HG03342 (cell line): ENCODE data around the gene CEP112.
"Not testable (repeated sequence)": the region's sequence is repeated elsewhere in the genome, so short reads cannot be mapped to it uniquely, and the experiment has no call there.

ENCODE experiments used
- ATAC-seq: cut with Tn5 transposase; IDR thresholded peaks from one replicate; pipeline ENCODE4 v1.9.1; 2021; ENCODE audit warnings: mild to moderate bottlenecking, moderate library complexity; ENCODE audit not compliant: unreplicated experiment

CEP112 gene

DNA sequence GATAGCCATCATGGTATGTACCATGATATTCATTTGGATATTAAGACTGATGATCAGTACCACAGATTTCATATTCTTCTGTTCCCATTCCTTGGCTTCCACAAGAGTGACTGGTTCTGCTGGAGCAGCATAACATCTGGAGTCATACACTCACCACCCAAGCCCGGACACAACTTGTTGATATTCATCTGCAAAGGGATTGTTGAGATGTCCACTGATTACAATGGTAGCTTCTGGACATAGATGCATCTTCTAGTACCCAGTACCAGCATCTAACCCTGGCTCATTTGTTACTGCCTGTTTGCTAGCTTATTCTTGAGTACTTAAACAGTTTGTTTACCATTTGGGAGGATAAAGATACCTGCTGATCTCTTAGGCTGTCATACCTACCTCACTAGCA lies 394.8 kb downstream of the CEP112 start:
- ATAC-seq, result no peak

DNA sequence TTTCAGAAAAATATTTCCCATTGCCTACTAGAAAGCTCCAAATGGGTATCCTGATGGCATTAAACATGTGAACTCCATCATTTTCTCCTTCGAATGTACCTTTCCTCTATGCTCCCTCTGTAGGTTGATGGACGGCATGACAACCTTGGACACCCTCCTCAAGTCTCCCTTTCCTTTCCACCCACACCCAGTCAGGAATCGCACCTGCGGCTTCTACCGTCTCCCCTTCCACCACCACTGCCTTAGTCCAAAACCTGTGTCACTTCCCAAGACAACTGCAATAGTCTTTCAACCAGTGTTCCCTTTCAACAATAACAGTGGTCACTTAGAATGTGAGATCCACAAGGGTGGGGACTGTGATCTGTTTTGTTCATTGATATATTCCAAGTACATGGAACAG lies 397.4 kb downstream of the CEP112 start:
- no peak for ATAC-seq

DNA sequence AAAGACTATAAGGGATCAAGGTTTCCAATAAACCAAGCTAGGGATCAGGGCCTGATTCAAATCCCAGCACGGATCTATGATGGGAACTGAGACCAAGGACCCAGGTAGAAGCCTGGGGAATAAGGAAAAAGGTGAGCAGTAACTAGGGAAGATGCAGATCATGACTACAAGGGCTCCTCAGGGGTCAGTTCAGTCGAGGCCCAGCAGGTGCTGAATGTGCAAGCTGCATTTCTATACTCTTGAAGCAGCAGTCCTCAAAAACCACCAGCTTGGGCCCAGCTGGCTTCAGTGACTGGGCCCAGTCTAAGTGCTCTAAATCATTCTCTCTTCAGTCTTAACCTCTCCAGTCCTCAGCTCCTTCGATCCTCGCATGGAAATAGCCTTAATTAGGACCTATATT lies 401.7 kb downstream of the CEP112 start:
- no peak for ATAC-seq

DNA sequence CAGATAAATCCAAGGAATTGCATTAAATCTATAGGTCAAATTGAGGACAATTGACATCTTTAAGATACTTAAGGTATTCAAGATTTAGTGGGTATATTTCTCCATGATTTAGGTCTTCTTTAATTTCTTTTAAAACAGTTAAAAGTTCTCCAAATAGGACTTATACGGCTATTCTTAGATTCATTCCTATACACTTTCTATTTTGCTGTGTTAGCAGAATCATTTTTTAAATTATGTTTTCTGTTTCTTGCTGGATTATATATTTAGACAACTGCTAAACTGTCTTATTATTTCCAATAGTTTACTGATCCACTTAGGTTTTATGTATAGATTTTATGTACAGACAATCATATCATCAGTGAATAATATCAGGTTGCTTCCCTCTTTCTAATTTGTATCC lies 404.4 kb downstream of the CEP112 start:
- ATAC-seq, result no peak

DNA sequence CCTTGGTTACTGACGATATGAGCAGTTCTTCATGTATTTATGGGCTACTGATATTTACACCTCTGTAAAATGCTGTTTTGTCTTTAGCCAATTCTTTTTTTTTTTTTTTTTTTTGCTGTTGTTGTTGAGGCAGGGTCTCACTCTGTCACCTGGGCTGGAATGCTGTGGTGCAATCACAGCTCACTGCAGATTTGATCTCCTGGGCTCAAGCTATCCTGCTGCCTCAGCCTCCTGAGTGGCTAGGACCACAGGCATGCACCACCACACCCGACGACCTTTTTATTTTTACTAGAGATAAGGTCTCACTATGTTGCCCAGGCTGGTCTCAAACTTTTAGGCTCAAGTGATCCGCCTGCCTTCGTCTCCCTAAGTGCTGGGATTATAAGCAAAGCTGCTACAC lies 405.5 kb downstream of the CEP112 start:
- no peak for ATAC-seq

DNA sequence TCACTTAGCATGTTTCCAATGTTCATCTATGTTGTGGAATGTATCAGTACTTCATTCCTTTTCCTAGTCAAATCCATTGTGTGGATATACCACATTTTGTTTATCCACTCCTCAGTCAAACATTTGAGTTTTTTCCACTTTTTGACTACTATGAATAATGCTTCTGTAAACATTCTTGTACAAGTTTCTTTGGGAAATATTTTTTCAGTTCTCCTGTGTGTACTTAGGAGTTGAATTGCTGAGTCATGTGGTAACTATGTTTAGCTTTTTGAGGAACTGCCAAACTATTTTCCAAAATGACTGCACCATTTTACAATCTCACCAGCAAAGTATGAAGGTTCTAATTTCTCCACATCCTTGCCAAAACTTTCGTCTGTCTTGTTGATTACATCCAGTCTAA lies 406.8 kb downstream of the CEP112 start:
- no peak for ATAC-seq

DNA sequence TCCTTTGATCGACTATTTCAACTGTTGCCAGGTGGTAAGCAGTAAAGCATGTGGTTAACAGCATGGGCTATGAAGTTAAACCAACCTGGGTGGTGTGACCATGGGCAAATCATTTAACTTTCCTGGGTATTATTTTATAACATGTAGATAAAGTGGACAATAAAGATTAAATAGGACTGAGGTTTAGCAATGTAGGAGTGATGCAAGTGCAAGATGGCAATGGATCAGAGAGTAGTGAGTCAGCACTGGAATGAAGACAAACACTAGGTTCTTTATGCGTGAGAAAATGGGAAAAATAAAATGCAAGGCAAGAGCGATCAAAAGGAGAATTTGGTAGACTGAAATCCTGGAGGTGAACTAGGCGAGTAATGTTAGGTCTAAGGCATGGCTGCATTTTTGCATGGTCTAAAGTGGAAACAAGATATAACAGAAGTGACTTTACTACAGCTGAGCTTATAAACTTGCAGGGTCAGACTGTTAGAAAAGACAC lies 408.0 kb downstream of the CEP112 start:
- ATAC-seq, result no peak

DNA sequence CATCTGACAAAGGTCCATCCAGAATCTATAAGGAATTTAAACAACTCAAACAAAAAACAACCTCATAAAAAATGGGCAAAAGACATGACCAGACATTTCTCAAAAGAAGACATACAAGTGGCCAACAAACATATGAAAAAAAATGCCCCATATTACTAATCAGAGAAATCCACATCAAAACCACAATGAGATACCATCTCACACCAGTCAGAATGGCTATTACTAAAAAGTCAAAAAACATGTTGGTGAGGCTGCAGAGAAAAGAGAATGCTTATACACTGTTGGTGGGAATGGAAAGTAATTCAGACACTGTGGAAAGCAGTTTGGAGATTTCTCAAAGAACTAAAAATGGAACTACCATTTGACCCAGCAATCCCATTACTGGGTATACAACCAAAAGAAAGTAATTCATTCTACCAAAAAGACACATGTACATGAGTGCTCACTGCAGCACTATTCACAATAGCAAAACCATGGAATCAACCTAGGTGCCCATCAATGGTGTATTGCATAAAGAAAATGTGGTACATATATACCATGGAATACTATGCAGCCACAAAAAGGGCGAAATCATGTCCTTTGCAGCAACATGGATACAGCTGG lies 409.7 kb downstream of the CEP112 start:
- ATAC-seq, result not testable (repeated sequence)

DNA sequence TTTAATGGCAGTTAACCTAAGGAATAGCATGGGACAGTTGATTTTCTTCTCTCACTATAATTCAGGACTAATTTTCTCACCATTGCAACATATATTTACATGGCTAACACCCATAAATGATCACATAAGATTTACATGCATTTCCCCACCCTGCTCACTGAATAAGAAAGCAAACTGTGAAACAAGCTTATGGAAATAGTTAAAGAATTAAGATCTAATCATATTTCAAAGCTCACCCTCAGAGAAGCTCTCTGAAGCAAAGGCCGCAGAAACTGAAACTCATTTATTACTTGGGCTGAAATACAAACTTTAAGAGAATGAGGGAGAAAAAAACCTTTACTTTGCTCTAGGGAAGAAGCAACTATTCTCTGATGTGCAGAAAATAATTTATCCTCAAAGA lies 411.8 kb downstream of the CEP112 start:
- ATAC-seq, result no peak

DNA sequence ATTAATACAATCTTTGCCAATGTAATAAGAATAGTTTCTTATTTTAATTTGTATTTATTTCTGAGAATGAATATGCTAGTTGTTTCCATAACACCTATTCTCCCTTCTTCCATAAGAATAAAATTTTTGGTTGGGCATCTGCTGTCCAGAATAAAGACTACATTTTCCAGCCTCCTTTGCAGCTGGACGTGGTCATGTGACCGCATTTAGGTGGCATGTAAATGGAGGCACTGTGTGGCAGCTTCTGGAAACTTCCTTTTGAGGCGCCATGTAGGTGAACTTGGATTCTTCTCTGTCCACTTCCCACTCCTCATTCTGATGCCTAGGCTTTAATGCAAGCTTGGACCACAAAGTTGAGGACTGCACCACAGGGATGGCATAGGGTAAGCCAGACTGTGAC lies 415.0 kb downstream of the CEP112 start:
- ATAC-seq, result no peak

DNA sequence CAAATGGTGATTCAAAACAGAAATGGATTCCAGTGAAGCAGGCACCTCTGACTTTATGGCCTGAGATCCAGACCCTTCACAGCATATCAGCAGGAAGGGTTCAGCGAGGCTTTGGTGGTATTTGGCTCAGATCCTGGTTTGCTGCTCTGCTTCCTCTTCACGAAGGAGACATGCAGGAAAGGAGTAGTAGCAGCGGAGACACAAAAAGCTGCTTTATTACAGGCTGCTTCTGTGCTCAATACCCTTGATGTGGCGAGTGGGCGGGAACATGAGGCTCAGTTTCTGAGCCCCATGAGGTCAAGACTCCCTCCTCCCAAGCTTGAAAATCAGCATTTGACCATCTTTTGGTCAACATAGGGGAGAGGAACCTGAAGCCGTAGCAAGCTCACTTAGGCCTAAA lies 417.1 kb downstream of the CEP112 start:
- no peak for ATAC-seq

DNA sequence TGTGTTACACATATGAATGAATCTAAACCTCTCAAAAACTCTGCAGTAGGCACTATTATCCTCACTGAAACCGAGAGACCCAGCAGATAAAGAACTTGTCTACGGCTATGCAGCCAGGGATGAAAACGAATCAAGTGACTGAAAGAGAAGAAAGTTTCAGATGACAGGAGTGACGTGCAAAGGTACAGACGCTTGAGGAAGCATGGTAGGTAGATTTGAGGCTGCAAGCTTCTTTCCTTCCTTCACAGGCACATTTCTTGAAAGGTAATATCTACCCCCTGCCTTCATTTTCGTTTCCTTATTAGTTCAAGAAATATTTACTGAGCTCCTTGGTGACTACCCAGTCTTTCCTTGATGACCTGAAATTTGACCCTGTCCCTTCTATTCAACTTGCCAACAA lies 418.9 kb downstream of the CEP112 start:
- ATAC-seq, result no peak

DNA sequence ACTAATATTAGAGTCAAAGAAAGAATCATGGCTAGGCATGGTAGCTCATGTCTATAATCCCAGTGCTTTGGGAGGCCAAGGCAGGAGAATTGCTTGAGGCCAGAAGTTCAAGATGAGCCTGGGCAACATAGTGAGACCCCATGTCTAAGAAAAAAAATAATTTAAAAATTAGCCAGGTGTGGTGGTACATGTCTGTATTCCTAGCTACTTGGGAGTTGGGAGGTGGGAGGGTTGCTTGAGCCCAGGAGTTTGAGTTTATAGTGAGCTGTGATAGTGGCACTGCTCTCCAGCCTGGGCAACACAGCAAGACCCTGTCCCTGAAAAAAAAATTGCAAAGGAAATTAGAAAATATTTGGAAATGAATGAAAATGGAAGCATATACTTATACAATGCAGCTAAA lies 420.2 kb downstream of the CEP112 start:
- ATAC-seq, result no peak

DNA sequence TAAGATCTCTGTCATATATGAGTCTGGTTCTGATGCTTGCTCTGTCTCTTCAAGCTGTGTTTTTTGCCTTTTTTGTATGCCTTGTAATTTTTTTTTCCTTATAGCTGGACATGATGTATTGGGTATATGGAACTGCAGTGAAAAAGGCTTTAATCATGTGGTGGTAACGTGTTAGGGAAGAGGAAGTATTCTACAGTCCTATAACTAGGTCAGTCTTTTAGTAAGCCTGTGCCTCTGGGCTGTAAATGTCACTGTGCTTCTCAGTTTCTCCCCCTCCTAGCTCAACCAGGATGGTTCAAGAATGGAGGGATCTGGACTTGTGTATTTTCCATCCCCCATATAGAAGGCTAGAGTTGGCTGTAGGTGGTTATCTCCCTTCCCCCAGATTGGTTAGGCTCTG lies 428.1 kb downstream of the CEP112 start:
- ATAC-seq, result no peak

DNA sequence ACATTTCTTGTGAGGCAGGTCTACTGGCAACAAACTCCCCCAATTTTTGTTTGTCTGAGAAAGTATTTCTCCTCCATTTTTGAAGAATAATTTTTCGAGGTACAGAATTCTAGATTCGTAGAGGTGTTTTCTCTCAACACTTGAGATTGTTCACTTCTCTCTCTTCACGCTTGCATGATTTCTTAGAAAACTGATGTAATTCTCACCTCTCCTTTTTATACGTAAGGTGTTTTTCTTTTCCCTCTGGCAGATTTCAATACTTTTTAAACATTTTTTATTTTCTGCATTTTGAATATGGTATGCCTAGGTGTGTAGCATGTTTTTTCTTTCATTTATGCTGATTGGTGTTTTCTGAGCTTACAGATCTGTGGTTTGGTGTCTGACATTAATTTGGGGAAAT lies 429.0 kb downstream of the CEP112 start:
- ATAC-seq, result no peak

DNA sequence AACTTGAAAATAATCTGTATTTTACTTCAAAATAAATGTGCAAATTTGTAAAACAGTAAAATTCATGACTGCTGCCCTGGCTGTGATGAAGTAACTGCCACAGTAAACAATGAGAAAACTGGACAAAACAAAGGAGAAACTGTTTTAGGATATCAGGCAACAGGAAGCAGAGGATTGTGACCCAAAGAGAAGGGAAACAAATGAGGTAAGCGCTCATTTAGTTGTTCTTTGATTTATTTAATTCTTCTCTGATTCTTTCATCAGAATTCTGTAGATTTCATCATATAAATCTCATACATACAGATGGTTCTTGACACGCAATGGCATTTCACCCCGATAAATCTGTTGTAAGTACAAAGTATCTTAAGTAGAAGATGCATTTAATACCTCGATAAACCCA lies 432.4 kb downstream of the CEP112 start:
- ATAC-seq, result no peak

DNA sequence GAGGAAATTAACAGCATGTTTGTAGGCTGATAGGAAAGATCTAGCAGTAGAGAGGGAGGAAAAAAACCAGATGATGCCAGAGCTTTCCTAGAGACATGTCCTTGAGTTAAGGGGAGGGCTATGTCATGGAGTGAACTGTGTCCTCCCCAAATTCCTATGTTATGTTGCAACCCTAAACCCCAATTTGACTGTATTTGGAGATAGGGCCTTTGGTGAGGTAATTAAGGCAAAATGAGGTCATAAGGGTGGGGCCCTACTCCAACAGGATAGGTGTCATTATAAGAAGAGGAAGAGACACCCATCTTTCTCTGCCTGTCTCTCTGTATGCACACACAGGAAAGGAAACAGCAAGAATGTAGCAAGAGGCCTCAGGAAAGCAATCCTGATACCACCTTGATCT lies 435.2 kb downstream of the CEP112 start:
- no peak for ATAC-seq

DNA sequence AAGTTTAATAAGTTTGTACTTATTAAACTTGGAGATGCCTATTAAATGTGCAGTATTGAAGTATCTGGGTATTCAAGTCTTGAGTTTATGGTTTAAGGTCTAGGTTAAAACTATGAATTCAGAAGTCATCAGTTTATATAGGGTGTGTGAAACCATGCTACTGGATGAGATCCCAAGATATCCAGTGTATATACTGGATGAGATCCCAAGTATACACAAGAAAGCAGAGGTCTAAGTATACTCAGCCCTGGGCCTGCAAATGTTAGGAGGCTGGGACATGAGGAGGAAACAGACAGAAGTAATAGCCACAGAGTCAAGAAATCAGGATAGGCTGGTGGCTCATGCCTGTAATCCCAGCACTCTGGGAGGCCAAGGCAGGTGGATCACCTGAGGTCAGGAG lies 436.1 kb downstream of the CEP112 start:
- no peak for ATAC-seq

DNA sequence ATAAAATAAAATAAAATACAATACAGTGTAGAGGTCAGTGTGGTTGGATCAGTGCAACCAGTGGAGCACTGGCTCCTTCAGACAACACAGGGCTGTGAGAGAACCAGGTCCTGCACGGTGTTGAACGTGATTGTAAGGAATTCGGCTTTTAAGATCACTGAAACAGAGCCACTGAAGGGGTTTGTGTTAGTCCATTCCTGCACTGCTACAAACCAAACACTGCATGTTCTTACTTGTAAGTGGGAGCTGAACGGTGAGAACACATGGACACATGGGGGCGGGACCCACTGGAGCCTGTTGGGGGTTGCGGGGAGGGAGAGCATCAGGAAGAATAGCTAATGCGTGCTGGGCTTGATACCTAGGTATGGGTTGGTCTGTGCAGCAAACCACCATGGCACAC lies 437.3 kb downstream of the CEP112 start:
- ATAC-seq, result no peak

DNA sequence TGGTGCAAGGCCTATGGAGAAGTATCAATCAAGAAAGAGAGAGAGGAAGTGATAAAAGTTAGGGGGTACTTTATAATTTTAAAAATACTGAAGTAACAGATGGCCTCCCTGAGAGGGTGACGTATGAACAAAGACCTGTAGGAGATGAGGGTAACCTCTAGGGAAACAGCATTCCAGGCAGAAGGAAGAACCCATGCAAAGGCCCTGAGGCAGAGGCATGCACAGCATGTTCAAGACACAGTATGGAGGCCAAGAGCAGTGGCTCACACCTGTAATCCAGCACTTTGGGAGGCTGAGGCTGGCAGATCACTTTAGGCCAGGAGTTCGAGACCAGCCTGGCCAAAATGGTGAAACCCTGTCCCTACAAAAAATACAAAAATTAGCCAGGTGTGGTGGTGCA lies 437.9 kb downstream of the CEP112 start:
- ATAC-seq, result no peak

DNA sequence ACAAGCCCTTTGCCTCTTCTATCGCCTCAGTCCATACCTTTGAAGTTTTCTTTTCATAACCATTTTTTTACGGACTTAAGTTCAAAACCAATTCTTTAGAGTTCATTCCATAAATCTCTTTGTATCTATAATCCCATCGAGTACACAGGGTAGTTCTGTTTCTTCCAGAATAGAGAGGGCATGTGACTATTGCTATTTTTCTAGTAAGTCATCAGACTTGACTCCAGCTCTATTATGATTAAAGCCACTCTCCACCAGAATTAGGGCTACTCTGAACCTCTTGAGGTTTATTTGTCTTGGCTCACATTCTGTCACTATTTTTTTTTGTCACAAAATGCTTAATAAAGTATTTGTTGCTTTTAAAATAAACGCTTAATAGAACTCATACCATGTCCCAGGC lies 438.6 kb downstream of the CEP112 start:
- ATAC-seq, result no peak

DNA sequence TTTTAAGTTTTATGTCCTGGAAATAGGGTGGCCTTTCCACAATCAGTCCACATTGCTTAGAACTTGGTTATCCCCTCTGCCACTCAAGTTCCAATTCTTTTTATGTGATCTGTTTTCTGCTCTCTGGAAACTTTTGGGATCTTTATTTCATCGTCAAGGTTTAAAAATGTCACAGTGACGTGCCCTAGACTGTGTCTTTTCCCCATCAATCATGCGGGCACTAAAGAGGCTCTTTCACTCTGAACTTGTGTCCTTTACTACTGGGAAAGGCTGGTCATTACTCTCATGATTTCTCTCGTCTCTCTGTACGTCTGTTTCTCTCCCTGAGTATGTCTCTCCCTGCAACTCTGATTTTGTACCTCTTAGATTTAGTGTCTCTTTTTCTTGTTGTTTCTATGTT lies 440.7 kb downstream of the CEP112 start:
- no peak for ATAC-seq

DNA sequence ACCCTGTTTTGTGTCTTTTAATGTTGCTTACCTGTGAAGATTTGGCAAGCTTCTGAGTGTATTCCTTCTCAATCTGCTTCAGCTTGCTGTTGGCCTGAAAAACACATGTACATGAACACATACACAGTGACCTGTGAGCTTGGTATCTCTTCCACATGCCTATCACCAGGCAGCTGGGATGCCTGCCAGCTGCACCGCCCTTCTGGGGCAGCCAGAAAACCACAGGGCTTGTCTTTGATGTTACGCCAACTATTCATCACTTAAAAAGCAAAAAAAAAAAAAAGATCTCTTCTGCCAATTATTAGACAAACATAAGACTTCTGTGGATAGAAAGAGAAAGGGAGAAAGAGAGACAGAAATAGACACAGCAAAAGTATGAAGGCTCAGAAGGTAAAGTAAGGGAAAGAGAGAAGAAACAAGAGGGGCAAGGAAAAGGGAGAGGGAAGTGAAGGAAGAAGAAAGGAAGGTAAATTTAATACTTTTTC lies 441.3 kb downstream of the CEP112 start:
- ATAC-seq, result no peak
